HG02678 (cell line): ENCODE measurements around the gene AKAP13.

Experiments
- ATAC-seq: cut with Tn5 transposase; IDR thresholded peaks from one replicate; pipeline ENCODE4 v1.9.1; 2021; ENCODE audit warnings: mild to moderate bottlenecking, moderate library complexity; ENCODE audit not compliant: unreplicated experiment

The AKAP13 gene

GRCh38 chr15:85554852-85555521 is 174.6 kb downstream of the AKAP13 start:
- peak; percentile 53 for ATAC-seq

DNA sequence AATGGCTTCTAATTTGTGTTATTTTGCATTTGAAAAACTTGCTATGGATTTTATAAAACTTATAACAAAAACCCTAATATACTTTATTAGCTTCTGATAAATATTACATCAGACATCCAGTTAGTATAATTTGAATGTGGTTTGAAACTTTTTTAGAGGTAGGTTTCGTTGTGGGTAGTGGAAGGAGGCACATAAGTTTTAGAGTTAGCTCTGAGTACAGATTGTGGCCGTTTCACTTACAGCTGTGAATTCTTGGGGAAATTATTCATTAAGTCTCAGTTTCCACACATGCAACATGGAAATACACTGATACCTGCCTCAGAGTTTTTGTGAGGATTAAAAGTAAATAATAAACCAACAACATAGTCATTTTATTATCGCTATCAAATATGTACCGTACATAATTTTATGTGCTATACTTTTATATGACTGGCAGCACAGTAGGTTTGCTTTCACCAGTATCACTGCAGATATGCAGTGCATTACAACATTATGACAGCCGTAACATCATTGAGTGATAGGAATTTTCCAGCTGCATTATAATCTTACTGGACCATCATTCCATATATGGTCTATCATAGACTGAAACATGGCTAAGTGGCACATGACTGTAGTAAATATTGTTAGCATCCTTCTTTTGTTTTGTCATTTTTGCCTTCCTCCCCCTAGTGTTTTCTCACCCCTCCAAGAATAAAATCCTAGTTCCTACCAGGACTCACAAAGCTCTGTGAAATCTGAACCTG is 175.6 kb downstream of the AKAP13 start:
- peak; percentile 75 for ATAC-seq

DNA sequence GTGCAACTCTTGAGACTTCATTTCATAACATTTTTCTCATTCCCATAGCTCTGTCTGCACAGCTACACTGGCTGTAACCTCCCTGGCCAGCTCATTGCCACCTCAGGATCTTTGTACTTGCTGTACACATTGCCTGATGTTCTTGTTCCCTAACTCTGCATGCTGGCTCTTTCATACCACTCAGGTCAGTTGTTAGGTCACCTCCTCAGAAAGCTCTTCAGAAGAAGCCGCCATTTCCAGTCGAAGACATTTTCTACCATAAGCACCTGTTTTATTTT is 176.2 kb downstream of the AKAP13 start:
- no peak for ATAC-seq

GRCh38 chr15:85557385-85557784 is 177.0 kb downstream of the AKAP13 start:
- no peak for ATAC-seq

- no peak for ATAC-seq
Measured at GRCh38 chr15:85558848-85559247, 178.4 kb downstream of the AKAP13 start.

- no peak for ATAC-seq
Measured at GRCh38 chr15:85559530-85559929, 179.1 kb downstream of the AKAP13 start.

- no peak for ATAC-seq
Measured at GRCh38 chr15:85562824-85563223, 182.4 kb downstream of the AKAP13 start.

GRCh38 chr15:85563328-85563727 is 182.9 kb downstream of the AKAP13 start:
- no peak for ATAC-seq

DNA sequence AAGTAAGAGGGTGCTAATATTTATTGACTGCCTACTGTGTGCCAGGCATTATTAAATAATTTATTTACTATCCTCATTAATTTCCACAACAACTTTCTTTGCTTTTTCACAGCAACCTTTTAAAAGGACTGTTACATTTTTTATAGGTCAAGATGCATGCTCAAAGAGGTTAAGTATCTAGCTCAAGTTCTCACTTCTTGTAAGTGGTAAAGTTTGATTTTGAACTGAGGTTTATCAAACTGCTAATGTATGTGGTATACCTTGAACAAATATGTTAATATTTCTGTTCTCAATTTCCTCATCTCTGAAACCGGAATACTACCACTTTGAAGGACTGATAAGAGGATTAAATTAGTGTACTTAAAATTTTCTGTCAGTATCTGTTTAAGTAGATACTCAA is 183.3 kb downstream of the AKAP13 start:
- no peak for ATAC-seq

DNA sequence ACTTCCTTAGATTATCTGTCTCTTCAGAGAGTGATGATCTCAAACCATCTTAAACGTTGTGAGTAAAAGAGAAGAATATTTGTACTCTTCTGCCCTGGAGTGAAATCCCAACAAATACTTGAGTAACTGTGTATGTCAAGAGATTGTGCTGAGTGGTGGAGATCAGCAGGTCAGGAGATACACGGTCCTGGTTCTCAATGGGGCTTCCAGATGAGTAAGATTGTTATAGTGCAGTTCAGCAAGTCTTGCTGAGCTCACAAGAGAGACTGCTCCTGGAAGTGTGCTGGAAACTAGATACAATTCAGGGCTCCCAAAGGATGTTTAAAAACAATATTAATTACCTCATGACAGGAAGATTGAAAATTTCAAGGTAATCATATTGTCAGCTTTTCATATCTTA is 184.3 kb downstream of the AKAP13 start:
- ATAC-seq = no peak

GRCh38 chr15:85568261-85568808 is 187.9 kb downstream of the AKAP13 start:
- no peak for ATAC-seq

- ATAC-seq = no peak
Measured at GRCh38 chr15:85570336-85570735, 189.9 kb downstream of the AKAP13 start.

- no peak for ATAC-seq
Measured at GRCh38 chr15:85571780-85572179, 191.4 kb downstream of the AKAP13 start.

DNA sequence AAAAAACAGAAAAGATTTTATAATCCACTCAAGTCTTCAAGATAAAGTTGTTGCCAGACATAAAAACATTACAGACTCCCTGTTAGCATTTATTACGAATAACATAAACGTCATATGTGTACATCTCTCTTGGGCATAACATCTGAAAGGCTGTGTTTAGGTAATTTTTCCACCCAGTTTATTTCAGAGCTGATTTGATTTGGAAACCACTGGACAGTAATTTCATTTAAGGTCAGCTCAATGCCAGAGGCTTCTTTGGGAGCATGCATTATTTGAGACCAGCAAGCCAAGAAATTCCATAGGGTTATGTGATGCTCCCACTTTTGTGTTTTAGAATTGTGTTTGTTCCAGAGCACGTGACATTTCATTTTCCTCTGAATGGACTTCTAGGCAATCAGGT is 196.0 kb downstream of the AKAP13 start:
- ATAC-seq = no peak

DNA sequence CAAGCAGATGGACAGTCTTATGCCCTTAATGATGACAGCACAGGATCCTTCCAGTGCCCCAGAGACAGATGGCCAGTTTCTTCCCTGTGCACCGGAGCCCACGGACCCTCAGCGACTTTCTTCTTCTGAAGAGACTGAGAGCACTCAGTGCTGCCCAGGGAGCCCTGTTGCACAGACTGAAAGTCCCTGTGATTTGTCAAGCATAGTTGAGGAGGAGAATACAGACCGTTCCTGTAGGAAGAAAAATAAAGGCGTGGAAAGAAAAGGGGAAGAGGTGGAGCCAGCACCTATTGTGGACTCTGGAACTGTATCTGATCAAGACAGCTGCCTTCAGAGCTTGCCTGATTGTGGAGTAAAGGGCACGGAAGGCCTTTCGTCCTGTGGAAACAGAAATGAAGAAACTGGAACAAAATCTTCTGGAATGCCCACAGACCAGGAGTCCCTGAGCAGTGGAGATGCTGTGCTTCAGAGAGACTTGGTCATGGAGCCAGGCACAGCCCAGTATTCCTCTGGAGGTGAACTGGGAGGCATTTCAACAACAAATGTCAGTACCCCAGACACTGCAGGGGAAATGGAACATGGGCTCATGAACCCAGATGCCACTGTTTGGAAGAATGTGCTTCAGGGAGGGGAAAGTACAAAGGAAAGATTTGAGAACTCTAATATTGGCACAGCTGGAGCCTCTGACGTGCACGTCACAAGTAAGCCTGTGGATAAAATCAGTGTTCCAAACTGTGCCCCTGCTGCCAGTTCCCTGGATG is 198.7 kb downstream of the AKAP13 start:
- no peak for ATAC-seq

GRCh38 chr15:85579957-85580694 is 199.7 kb downstream of the AKAP13 start:
- ATAC-seq = no peak

GRCh38 chr15:85580879-85581278 is 200.5 kb downstream of the AKAP13 start:
- peak; percentile 28 for ATAC-seq

GRCh38 chr15:85581495-85581894 is 201.1 kb downstream of the AKAP13 start:
- no peak for ATAC-seq

DNA sequence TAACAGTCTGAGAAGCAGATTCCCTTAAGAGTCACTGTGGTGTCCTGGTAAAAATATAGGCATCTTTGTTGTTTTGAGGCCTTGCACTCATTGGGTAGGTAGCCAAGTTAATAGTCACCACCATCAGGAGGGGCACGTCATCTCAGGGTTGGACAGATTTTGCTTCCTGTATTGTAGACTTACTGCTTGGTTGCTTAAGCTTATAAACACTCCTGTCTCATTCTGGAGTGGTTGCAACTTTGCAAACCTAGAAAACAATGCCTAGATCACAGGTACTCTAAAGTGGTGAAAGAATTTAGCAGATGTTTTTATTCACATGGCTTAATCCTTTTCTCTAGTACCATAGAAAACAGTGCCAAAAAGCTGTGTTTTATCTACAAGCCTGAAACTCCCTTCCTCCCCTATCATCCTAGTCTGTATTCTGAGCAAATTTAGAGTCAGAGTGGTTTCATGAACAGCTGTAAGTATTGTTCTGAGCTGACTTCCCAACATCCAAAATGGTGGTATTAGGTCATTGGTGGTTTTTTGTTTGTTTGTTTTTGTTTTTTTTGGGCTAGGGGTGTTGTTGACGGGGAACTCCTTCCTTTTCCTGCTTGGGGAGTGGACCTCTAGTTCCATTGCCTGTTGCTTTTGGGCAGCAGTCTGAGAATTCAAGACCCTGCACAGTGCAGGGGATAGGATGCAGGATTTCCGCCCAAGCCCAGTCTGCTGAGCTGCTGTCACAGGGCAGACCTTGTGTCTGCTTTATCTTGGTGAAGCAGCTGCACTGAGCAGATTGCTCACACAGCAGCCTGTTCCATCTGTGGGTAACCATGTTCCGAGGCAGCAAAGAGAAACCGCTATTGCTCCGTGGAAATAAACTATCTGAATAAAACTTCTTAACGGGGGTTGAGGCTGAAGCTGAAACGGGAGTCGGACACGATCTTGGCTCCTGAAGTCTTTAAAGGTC is 202.0 kb downstream of the AKAP13 start:
- ATAC-seq = peak; percentile 39

GRCh38 chr15:85583442-85583841 is 203.0 kb downstream of the AKAP13 start:
- ATAC-seq = no peak
